Adrenal gland (tissue), 12 donors: Measurements from ENCODE around the gene ATR. TPM values are rescaled to one million over a fixed set of nuclear protein-coding genes. Genes with fewer than 3 reads are reported as not detected.

Source experiments
- DNase-seq, 7 donors: peaks; one replicate each; pipeline ENCODE4 v3.0.0-alpha.2; 2019 to 2020
- H3K27ac ChIP-seq, 5 donors: fragments of 200-600 bp; sonication (generic) in 4 of 5; 1 replicate in 3 of 5; 2 replicates in 2 of 5; pipeline versions ENCODE4 v1.5.1 to v1.8.0; 2016 to 2020; ENCODE audit warnings: mild to moderate bottlenecking in 1 of 5
- H3K27me3 ChIP-seq: fragments of 200-600 bp; 2 replicates; pipeline ENCODE4 v1.8.0; 2021
- H3K36me3 ChIP-seq, 2 donors: fragments of 200-600 bp; replicated peaks in 1 of 2; 1 replicate in 1 of 2; 2 replicates in 1 of 2; pipeline versions ENCODE4 v1.5.1 to v1.8.0; 2018 to 2022
- H3K4me1 ChIP-seq, 2 donors: fragments of 200-600 bp; replicated peaks in 1 of 2; 1 replicate in 1 of 2; 2 replicates in 1 of 2; pipeline versions ENCODE4 v1.5.1 to v1.8.0; 2018 to 2021
- H3K4me3 ChIP-seq, 4 donors: fragments of 200-600 bp; sonication (generic) in 3 of 4; one replicate each; pipeline ENCODE4 v1.5.1; 2016 to 2018
- H3K9me3 ChIP-seq, 3 donors: fragments of 200-600 bp; sonication (generic) in 1 of 3; replicated peaks in 1 of 3; 1 replicate in 2 of 3; 2 replicates in 1 of 3; pipeline versions ENCODE4 v1.5.1 to v1.8.0; 2016 to 2021
- POLR2A ChIP-seq, 2 donors: fragments of 450-650 bp; IDR thresholded peaks; one replicate each; pipeline ENCODE4 v1.6.1; 2017; ENCODE audit warnings: antibody characterized with exemption in 2 of 2, mild to moderate bottlenecking in 2 of 2, moderate library complexity in 1 of 2
- WGBS, 4 donors: extraction: QIAGEN DNeasy Blood & Tissue Kit in 2 of 4; methylation state at CpG; one replicate each; pipeline versions ENCODE4 v1.1.5 to v1.1.7; 2013 to 2017; 5-methylcytosine and 5-hydroxymethylcytosine counted together
- intact Hi-C, 2 donors: fragments of 100-400 bp; cut with DNase I; formaldehyde crosslinking; loops; one replicate each; pipeline versions ENCODE4 v1.14.1 to v1.15.0; 2022 to 2023
- polyA plus RNA-seq, 3 donors: library from polyadenylated mRNA; stranded (reverse); fragments of 200-250 nt in 2 of 3; fragments of 350-450 nt in 1 of 3; fragmentation: Illumina TruSeq in 1 of 3; extraction: RNeasy Lipid Tissue Mini Kit (QIAGEN cat#74804) in 1 of 3; gene quantifications; one replicate each; pipeline ENCODE4 v1.2.3, GENCODE V29; 2013 to 2014
- total RNA-seq, 9 donors: library from RNA; depleted of rRNA in 4 of 9; stranded (reverse); fragments of >200 nt in 4 of 9; fragments of 120-200 nt in 1 of 9; fragmentation: NEBNext Ultra II Directional in 1 of 9; extraction: Animal tissue kit (Norgen Biotek cat#: 25700) in 1 of 9; gene quantifications; one replicate each; pipeline versions ENCODE4 v1.1.0 to v1.2.4, GENCODE V29; 2013 to 2023
- TF ChIP-seq, protein P1 (sequence below), 6 experiments: fragments of 450-650 bp in 4 of 6; fragments of 200-600 bp in 2 of 6; sonication (generic) in 1 of 6; IDR thresholded peaks; 1 replicate in 5 of 6; 2 replicates in 1 of 6; pipeline versions ENCODE4 v1.5.1 to v1.8.0; 2016 to 2021; ENCODE audit warnings: antibody characterized with exemption in 6 of 6, mild to moderate bottlenecking in 2 of 6, moderate library complexity in 1 of 6
- donor health status: healthy with polysubstance abuse.
- donor health status: Bipolar disorder and iron deficiency.
- donor health status: DM: yes; HTN: yes; CAD: no.
- donor health status: DM: no; HTN: no; CAD: no.
- donor health status: DM: no; HTN: no; CAD: no.
- donor health status: DM: yes; HTN: yes; CAD: no.

Gene ATR
- total and polyA plus RNA-seq, 12 donors, result 34.7 to 131 (median 53.3) TPM

DNA sequence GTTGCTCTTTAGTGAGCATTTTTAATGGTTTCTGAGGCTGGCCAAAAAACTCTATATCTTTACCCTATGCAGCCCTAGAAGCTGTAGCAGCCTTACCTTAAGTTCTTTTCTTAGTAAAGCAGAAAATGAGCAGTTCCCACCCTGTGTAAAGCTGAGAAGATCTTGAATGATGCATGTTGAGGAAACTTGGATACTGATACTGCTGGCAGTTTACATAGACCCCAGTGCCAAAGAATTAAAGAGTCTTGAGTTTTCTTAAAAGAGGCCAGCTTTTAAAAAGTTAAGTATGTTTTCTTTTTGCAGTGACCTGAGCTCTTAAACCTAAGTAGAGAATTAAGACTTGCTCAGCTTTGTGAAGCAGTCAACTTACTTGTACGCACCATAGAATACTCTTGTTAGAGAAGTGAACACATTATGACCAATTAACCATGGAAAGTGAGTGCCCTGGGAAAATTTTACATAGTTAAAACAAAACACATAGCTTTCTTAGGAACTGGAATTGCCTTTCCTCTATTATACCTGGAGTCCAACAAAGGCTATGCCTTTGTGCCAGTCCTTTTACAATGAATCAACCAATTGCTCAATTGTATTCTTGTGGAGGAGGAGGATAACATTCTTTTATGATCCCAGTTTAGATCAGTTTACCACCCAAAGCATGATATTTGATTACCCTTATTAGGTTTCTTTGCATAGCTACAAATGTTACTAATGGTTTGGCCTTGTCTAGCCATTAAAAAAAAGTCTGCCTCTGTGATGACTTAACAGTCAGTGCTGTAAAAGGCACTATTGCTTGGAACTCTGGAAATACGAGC is 46.0 kb upstream of the ATR start:
- 87 to 96% (median 91%) methylated on average over 2 of the region's 2 CpGs for WGBS, 4 donors
- no peak overlapping the region for H3K4me3 ChIP-seq
- intact Hi-C loops, result no loop called here
- DNase-seq, result no peak
- no peaks in the 10 kb centered on the region for H3K4me1 ChIP-seq
- H3K9me3 ChIP-seq, result no peaks in the 10 kb centered on the region
- TF ChIP-seq, protein P1, sequence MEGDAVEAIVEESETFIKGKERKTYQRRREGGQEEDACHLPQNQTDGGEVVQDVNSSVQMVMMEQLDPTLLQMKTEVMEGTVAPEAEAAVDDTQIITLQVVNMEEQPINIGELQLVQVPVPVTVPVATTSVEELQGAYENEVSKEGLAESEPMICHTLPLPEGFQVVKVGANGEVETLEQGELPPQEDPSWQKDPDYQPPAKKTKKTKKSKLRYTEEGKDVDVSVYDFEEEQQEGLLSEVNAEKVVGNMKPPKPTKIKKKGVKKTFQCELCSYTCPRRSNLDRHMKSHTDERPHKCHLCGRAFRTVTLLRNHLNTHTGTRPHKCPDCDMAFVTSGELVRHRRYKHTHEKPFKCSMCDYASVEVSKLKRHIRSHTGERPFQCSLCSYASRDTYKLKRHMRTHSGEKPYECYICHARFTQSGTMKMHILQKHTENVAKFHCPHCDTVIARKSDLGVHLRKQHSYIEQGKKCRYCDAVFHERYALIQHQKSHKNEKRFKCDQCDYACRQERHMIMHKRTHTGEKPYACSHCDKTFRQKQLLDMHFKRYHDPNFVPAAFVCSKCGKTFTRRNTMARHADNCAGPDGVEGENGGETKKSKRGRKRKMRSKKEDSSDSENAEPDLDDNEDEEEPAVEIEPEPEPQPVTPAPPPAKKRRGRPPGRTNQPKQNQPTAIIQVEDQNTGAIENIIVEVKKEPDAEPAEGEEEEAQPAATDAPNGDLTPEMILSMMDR (IDR thresholded peaks at IDR 0.05), result no peak
- no peak for TF ChIP-seq POLR2A (IDR thresholded peaks at IDR 0.05)
- no peak overlapping the region for H3K27ac ChIP-seq
- no peaks in the 10 kb centered on the region for H3K27me3 ChIP-seq
- no peaks in the 10 kb centered on the region for H3K36me3 ChIP-seq

DNA sequence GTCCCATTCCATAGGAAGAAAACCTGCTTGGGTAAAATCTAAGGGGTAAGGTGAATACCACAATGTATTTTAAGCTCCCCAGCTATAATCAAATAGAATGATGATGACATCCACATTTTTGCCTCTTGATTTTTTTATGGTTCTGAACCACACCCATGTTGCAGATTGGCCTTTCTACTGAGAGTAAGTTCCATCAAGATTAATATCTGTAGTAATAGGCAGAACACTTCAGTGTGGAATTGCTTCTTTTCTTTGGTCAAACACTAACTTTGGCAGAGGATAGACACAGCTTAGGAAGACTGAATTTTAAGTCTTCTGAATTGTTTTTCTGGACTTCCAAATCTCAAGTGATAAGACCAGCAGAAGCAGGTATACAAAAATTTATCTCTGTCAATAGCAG is 44.7 kb upstream of the ATR start:
- TF ChIP-seq POLR2A (IDR thresholded peaks at IDR 0.05), result no peak
- TF ChIP-seq, protein P1 (IDR thresholded peaks at IDR 0.05), result no peak
- intact Hi-C loops, result no loop called here
- no peak for DNase-seq
- Histone ChIP-seq H3K36me3 (no peaks in the 10 kb centered on the region), H3K27me3 (no peaks in the 10 kb centered on the region), H3K27ac (no peak overlapping the region), H3K4me3 (no peak overlapping the region), H3K4me1 (no peaks in the 10 kb centered on the region), H3K9me3 (no peaks in the 10 kb centered on the region)

DNA sequence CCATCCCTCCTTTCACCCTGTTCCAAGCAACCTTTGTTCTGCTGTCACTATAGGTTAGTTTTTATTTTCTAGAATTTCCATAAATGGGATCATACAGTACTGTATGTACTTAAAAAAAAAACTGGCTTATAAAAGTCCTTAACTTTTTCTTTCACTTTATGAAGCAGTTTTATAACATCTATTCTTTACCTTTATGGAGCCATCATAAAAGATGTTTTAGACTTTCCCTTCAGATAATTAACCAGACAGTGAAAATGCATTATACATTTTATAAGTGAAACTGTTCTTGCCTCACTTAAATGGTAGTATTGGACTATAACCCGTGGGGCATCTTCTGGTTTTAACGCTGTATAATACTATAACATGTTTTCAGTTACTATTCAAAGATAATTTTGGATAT is 43.9 kb upstream of the ATR start:
- Histone ChIP-seq H3K9me3 (no peaks in the 10 kb centered on the region), H3K27ac (no peak overlapping the region), H3K27me3 (no peaks in the 10 kb centered on the region), H3K4me1 (no peaks in the 10 kb centered on the region), H3K4me3 (no peak overlapping the region), H3K36me3 (no peaks in the 10 kb centered on the region)
- TF ChIP-seq POLR2A (IDR thresholded peaks at IDR 0.05), result no peak
- TF ChIP-seq, protein P1 (IDR thresholded peaks at IDR 0.05), result no peak
- intact Hi-C loops, result no loop called here
- 81 to 89% (median 86%) methylated on average over 2 of the region's 2 CpGs for WGBS, 4 donors
- no peak for DNase-seq

DNA sequence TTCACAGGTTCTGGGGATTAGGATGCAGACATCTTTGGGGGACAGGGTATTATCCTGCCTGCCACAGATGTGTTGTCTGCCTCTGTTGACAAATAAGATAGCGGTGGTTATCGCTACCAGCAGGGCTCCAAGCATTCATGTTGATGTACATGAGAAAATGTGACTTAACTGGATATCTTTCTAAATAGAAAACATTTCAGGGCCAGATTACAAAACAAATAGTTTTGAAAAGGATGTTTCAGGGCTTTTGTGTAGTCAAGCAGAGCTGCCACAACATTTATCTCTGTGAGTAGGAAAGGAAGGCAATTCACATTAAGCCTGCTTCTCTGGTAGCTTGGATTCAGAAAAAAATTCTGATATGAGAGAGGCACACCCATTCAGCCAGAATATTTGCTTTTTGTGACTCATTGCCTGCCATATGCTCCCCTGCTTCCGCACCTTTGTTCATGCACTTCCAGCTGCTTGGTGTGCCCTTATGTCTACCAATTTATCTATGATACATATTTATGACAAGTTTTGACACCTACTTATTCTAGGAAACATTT is 40.5 kb upstream of the ATR start:
- Histone ChIP-seq H3K27ac (no peak overlapping the region), H3K4me1 (no peaks in the 10 kb centered on the region), H3K36me3 (no peaks in the 10 kb centered on the region), H3K4me3 (no peak overlapping the region), H3K27me3 (no peaks in the 10 kb centered on the region), H3K9me3 (no peaks in the 10 kb centered on the region)
- no peak for DNase-seq
- TF ChIP-seq, protein P1 (IDR thresholded peaks at IDR 0.05), result no peak
- no peak for TF ChIP-seq POLR2A (IDR thresholded peaks at IDR 0.05)
- WGBS, 4 donors, result 89 to 99% (median 96%) methylated on average over 3 of the region's 3 CpGs
- intact Hi-C loops, result no loop called here
